Measurements from ENCODE around the gene ANKMY1.
A peak's percentile ranks its signal among the peaks of the same experiment; 100 is the strongest.

The ANKMY1 gene

GRCh38 chr2:240579771-240580614 is 22.2 kb upstream of the ANKMY1 start:
- peak; percentile 63 for DNase-seq (ENCODE audit: low spot score)

GRCh38 chr2:240579071-240579762 is 21.4 kb upstream of the ANKMY1 start:
- no peak for DNase-seq (ENCODE audit: low spot score)

- no peak for DNase-seq (ENCODE audit: low spot score)
Measured at GRCh38 chr2:240578488-240578887, 20.7 kb upstream of the ANKMY1 start.

- no peak for DNase-seq (ENCODE audit: low spot score)
Measured at GRCh38 chr2:240578110-240578450, 20.3 kb upstream of the ANKMY1 start.

GRCh38 chr2:240577281-240578109 is 19.7 kb upstream of the ANKMY1 start:
- DNase-seq (ENCODE audit: low spot score): no peak

GRCh38 chr2:240576436-240577205 is 18.8 kb upstream of the ANKMY1 start:
- DNase-seq (ENCODE audit: low spot score): no peak

GRCh38 chr2:240576036-240576435 is 18.2 kb upstream of the ANKMY1 start:
- DNase-seq (ENCODE audit: low spot score): no peak

- no peak for DNase-seq (ENCODE audit: low spot score)
Measured at GRCh38 chr2:240575101-240575965, 17.5 kb upstream of the ANKMY1 start.

- DNase-seq (ENCODE audit: low spot score): no peak
Measured at GRCh38 chr2:240574386-240575100, 16.8 kb upstream of the ANKMY1 start.

GRCh38 chr2:240573516-240574385 is 16.0 kb upstream of the ANKMY1 start:
- DNase-seq (ENCODE audit: low spot score): no peak

- no peak for DNase-seq (ENCODE audit: low spot score)
Measured at GRCh38 chr2:240573071-240573515, 15.3 kb upstream of the ANKMY1 start.

GRCh38 chr2:240572141-240573031 is 14.6 kb upstream of the ANKMY1 start:
- DNase-seq (ENCODE audit: low spot score): no peak

- no peak for DNase-seq (ENCODE audit: low spot score)
Measured at GRCh38 chr2:240571314-240571973, 13.7 kb upstream of the ANKMY1 start.

- DNase-seq (ENCODE audit: low spot score): no peak
Measured at GRCh38 chr2:240570531-240571313, 12.9 kb upstream of the ANKMY1 start.

GRCh38 chr2:240569998-240570530 is 12.3 kb upstream of the ANKMY1 start:
- no peak for DNase-seq (ENCODE audit: low spot score)

- no peak for DNase-seq (ENCODE audit: low spot score)
Measured at GRCh38 chr2:240569523-240569997, 11.8 kb upstream of the ANKMY1 start.
